HG02678 (cell line): ENCODE results near the gene TTLL8.

Experiments
- ATAC-seq: cut with Tn5 transposase; IDR thresholded peaks from one replicate; pipeline ENCODE4 v1.9.1; 2021; ENCODE audit warnings: mild to moderate bottlenecking, moderate library complexity; ENCODE audit not compliant: unreplicated experiment

The TTLL8 gene

DNA sequence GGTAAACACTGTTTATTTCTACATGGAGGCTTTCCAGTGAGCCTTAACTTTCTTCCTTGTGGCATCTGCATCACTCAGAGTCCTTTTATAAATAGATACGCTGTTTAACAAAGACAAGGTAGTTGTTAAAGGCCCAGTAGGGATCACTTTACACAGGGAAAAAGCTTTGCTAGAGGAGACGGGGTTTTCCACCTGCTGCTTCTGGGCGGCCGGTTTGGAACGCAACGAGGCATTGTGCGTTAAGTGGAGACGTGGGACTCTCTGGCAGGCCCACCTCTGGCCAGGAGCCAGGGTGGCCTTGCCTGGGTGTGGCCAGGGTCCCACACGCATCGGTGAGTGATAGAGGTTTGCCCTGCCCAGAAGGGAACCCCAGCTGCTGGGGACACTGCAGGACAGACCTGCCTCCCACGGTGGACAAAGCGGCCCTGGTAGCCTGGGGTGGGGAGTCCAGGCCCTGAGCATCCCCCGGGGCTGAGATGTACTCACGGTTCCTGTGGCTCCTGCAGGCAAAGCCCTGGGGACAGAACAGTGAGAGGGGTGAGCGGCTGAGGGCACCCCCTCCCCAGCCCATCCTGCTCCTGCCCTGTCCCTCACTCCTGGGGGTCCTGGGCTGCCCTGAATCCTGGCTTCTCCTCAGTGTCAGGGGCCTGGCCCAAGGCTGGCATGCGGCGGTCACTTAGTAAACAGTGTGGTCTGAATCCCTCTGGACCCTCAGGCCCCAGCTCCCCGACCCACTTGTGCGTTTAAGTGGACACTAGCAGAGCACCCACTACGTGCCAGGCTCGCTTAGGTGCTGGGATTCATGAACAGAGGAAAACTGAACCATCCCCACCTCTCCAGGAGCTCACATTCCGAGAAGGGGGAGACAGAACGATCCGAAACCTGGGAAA is 49.7 kb downstream of the TTLL8 start:
- ATAC-seq = no peak

DNA sequence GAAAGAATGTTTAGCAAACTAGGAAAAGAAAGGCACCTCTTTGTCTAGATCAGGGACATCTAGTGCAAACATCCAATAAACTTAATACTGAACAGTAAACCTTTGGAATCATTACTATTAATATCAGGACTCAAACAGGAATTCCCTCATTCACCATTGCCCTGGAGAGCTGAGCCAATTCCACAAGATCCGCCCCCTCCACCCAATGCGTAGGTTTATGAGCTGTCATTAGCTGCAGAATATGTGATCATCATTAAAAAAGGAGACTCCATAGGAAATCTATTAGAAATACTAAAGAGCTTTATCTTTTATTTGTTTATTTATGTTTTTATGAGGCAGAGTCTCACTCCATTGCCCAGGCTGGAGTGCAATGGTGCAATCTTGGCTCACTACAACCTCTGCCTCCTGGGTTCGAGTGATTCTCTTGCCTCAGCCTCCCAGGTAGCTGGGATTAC is 51.0 kb downstream of the TTLL8 start:
- ATAC-seq = no peak

DNA sequence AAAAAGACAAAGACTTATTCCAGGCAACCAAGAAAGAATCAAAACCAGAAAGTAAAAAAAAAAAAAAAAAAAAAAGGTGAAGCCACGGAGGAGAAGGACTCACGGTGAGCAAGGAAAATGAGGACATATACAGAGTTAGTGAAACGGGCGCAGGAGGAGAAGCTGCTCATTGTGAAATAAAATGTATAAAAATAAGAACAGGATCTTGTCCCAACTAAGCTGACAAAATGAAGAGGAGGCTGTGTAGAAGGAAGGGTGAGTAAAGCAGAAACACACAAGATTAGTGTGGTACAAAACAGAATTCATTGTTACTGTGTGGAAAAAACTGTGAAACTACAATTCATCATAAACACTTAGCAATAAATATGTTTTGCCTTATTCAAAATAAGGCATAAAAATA is 53.2 kb downstream of the TTLL8 start:
- ATAC-seq = no peak

DNA sequence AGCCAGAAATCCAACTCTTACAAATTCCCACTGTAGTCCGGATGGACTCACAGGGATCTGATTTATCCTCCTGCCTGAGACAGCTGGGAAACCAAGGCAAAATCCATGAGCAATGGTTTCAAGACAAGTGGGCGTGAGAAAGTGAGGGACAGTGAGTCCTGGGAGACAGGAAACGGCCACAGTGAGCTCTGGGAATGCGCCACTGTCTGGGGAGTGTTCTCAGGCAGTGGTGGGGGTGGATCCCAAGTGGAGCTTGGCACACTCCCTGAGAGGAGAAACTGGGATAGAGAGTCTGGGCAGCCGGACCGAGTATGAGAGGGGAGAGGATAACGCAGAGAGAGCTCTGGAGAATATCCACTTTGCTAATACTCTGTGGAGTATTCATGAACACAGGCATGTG is 55.3 kb downstream of the TTLL8 start:
- ATAC-seq = no peak

DNA sequence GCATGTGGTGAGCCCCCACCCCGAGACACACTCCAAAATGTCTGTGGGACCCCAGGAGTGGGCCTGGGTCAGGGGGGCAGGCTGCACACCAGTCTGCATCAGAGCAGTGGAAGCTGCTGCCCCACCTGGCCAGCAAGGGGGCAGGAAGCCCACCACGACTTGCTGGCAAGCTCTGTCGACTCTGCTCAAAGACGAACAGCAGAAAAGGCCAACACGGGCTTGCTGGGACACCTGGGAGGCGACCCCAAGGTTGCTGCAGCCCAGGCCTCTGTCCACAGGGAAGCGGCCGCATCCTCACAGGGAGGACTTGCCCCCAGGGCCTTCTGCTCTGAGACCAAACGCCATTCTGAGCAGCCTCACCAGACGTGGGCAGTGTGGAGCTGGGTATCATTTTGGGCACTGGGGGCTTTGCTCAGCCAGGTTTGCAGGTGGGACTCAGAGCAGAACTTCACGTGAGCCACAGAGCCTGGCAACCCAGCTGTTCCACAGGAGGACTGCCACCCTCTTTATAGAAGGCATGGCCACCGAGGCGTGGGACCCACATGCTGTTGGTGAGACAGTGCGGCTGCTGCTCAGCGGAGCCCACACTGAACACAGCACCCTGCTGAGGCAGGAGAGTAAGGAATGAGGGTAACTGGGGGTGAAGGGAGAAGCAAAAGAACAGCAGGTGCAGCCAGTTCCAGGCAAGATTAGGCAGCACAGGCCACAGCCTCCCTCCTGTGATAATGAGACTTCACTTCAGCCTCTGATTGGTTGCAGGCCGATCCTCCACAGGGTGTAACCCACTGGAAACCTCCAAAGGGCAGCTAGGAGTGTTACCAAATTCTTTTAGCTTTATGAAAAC is 56.5 kb downstream of the TTLL8 start:
- no peak for ATAC-seq

DNA sequence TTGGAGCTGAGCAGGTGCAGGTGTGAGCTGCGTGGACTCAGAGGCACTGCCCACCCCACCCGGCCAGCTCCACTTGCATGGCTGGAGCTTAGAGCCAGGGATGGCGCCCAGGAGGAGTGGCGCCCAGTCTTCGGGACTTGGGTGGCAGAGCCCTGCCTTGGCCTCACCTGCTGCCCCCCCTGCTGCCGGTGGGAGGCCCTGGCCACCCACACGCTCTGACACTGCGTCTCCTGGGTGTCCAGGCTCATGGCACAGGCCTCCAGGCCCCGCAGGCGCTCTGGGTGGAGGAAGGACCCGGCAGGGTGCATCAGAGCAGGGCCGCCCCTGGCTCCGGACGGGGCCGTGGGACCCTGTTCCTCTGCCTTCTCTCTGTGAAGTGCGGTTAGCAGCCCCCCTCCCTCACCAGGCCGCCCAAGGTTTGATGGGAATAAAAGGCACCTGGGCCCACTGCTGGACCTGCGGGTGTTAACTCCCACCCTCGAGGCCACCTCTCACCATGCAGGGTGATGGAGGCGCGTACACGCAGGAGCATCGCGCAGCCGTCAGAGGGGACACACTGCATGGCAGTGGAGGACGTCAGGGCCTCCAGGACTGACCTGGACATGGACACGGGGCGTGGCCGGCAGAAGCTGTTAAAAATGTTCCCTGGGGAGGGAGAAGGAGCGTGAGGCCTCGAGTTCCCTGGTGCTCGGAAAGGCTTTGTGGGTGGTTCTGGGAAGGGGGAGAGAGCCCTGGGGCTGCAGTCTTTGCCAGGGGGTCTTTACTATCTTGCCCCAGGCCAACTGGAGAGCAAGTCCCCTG is 57.3 kb downstream of the TTLL8 start:
- ATAC-seq = no peak

DNA sequence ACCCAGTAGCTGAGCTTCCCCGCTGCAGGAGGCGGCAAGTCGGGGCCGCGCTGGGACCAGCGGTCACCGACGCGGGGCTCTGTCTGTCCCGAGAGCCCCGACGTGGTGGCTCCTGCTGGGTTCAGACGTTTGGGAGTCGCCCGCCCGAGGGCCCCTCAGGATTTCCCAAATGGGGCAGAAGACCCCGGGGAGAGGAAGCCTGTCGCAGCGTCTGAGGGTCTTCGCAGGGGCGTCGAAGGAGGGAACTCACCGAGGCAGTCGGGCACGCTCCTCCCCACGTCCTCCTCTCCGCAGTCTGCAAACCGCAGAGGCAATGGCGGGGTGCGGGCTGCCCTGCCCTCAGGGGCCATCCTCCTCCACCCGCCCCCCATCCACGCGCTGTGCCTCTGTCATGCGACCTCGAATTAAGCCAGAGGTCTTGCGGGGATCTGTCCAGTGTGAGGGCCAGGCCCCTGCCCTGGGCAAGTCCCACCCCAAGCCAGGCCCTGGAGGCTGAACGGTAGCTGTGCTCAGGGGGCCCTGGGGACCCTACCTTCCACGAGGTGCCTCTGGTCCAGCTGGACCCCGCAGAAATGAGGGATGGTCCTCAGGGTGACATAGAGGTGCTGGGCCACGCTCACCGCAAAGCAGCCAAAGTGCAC is 58.0 kb downstream of the TTLL8 start:
- ATAC-seq = no peak

DNA sequence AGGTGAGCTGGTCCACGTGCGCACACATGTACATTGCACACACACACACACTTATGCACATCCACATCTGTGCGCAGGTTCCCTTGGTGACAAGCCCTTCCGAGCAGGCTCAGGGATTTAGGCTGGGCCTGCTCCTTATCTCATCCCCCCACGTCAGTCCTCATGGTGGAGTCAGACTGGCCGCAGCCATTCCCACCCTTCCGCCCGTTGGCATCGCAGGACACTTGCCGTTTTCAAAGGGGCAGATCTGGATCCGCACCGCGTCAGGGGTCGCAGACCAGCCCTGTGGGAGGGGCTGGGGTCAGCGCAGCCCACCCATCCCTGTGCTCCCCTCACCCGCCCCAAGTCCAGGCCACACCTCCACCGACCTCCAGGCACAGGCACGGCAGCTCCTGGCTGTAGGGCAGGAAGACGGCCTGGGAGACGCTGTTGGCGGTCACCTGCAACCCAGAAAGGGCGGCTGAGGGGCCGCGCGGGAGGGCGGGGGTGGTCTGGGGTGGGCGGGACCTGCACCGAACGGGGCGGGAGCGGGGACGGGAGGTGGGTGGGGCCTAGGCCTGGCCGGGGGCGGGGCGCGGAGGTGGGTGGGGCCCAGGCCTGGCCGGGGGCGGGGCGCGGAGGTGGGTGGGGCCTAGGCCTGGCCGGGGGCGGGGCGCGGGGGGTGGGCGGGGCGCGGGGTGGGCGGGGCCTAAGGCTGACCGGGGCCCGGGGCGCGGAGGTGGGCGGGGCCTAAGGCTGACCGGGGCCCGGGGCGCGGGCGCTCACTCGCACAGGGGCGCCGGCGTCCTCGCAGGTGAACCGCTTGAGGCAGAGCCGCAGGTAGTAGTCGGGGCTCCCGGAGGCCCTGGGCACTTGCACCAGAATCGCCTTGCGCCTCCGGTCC is 58.8 kb downstream of the TTLL8 start:
- no peak for ATAC-seq

DNA sequence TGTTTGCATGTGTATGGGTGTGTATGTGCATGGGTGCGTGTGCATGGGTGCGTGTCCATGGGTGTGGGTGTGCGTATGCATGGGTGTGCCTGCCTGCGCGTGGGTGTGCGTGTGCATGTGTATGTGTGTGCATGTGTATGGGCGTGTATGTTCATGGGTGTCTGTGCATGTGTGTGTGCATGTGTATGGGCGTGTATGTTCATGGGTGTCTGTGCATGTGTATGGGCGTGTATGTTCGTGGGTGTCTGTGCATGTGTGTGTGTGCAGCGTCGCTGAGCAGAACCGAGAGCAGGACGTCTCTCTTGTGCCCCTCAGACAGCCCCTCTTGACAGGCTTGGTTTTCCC is 59.4 kb downstream of the TTLL8 start:
- ATAC-seq = no peak

DNA sequence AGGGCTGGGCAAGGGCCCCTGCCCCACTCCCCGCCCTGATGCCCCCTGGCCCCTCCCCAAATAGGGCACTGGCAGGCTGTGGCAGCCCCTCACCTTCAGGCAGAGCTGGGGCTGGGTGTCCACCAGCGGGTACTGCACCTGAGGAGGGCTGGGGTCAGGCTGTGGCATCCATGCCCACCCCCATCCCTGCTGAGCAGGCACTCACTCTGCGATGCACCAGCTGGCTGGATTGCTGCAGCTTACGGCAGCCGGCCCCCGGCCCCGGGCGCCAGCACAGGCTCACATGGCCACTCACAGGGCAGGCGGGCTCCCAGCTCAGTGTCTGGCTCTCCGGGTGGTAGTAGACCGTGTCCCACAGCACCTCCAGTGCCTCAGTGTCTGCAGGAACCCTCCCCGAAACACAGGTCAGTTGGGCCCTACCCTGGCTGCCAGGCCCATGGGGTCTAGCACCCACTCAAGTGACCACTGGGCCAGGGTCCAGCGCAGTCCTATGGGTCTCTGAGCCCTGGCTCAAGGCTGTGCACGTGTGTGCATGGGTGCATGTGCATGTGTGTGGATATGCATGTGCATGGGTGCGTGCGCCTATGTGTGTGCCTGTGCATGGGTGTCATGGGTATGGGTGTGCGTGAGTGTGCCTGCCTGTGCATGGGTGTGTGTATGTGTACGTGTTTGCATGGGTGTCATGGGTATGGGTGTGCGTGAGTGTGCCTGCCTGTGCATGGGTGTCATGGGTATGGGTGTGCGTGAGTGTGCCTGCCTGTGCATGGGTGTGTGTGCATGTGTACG is 60.0 kb downstream of the TTLL8 start:
- ATAC-seq = no peak

DNA sequence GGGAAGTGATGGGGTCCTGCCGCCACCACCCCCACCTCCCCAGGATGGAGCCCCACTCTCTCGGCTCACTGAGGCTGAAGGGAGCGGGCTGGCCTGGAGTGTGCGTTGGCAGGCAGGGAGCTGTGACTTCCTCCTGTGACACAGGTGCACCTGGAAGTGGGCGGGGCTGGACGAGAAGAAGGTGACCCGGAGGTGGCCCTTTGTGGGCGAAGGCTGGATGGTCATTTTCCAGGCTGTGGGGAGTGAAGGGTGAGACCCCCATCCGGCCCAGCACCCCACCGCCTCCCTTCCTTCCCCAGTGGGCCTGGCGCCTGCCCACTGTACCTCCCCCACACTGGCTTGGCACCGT is 60.9 kb downstream of the TTLL8 start:
- no peak for ATAC-seq

DNA sequence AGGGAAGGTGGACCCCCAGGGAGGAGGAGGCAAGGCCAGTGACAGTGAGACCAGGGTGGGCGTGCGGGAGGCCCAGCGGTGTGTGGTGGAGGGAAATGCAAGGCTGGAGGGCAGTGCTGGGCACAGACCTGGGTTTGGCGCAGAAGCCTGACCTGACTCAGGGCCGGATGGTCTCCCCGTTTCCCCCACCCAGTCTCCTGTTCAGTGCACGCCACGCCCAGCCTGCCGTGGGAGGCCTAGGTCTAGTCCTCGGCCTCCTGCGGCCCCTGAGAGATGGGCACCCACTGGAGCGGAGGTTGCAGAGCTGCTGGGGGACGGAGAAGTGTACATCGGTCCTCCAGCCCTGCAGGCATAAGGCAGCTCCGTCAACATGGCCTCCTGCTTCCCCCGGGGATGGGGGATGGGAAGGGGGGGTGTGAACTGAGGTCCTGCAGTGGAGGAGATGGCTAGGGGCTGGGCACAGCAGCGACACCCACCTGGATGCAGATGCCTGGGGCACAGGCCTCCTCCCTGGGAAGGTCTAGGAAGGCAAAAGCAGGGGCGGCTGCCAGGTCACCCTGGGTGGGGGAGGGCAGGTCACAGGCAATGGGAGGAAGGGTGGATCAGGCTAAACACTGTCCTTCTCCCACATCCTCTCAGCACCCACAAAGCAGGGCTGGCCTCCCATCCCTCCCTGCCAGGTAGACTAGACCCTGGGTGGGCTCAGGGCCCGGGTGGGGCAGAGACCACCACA is 61.4 kb downstream of the TTLL8 start:
- no peak for ATAC-seq

DNA sequence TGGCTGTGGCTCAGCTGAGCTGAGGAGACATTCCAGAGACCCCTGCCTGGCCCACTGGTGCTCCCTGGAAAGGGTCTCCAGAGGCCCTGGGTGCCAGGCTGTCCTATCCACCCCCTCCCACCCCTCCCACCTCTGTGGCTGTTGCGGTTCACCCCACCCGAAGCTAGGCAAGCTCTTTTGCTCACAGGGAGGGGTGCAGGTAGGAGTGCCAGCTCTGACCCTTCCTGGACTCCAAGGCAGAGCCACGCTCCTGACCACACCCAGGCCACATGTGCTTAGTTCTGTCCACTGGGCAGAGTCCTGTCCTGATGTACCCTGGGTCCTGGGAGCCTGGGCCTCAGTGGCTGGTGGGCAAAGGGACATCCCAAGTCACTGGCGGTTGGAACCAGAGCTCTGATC is 62.0 kb downstream of the TTLL8 start:
- no peak for ATAC-seq

DNA sequence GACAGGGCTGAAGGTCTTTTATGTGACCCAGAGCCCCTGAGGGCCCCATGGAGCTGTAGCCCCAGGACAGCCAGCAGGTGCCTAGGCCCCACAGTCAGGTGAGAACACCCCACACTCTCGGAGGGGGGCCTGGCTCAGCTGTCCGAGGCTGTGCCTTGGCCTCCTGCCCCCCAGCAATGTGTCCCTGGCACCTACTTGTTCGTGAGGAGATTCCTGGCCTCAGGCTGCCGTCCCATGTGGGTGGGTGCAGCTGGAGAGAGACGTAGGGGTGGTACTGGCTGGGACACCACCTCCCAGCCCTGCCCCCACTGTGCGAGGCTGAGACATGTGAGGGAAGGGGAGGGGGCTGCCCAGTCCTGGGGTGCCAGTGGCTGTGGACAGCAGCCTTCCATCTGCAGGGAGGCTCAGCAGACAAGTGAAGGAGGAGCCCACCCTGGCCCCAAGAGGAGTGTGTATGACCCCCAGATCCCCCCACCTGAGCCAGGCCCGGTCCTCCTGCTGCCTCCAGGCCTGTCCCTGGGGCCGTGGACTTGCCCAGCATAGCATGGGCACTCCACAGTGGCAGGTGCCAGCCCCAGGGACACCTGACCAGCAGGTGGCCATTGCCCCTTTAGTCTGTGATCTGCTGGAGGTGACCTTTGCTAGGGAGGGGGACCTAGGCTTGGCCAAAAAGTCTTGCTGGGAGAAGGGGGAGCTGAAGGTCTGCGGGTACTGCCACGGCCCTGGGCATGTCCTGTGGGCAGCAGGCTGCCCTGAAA is 62.6 kb downstream of the TTLL8 start:
- ATAC-seq = no peak

DNA sequence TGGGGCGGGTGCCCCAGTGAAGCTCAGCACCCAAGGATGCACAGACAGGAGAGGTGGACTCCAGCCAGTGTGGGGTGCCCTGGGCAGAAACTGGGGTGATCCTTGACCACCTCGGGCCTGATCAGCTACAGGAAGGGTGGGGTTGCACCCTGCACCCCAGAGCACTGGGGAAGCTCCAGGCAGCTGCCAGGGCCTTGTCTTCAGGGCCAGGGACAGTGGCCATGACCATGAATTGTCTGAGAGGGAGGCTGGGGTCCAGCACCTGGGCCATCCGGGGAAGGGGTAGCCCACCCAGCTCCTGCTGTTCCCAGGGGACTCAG is 63.1 kb downstream of the TTLL8 start:
- ATAC-seq = no peak

DNA sequence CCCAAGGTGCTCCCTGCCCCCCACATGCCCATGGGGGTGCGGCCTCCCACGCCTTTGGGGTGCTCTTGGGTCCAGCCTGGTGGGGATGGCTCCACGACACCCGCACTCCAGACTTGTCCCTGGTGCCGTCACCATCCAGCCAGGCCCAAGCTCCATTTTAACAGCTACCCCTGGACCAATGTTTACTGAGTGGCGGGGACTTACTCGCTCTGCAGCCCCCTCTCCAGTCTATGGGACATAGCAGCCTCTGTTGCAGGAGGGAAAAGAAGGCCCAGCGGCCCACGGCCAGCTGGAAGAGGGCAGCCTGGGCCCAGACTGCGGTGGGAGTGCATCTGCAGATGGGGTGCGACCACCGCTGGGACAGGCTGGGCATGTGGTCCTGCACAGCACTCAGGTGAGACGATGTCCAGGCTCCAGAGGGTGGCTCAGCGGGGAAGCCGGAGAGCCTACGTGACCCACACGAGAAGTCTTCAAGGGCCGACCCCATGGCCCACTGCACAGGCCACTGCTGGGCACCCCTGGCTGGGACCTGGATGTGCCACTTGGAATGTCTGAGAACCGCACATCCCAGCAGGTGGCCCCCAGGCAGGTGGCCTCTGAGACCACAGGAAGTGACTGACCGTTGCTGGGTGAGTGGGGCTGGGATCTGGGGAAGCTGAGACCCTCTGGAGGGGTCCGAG is 63.6 kb downstream of the TTLL8 start:
- no peak for ATAC-seq

DNA sequence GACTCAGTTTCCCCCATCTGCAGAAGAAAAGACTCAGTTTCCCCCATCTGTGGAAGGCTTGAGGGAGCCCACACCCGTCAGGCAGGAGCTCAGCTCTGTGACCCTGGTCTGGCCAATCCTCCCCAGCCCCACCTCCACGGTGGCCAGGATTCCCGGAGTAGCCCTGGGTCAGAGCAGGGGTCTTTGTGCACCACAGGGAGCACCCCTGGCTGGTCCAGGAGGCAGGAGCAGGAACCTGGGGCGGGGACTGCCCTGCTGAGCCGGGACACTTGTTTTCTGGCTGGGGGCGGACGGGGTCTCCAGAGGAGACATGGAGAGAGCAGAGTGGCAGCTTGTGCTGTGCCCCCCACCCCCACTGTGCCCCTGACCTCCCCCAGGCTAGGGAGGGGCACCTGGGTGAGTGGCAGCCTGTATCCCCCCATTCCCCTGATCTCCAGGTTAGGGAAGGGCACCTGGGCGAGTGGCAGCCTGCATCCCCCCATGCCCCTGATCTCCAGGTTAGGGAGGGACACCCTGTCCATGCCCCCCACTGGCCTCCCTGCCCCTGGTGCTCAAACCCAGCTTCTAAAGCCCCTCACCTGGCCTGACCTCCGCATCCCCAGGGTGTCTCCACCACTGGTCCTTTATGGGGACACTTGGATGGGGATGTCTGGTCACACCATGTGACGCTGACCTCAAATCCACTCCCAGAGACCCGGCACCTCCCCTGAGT is 64.3 kb downstream of the TTLL8 start:
- no peak for ATAC-seq
